GM12874 (cell line): ENCODE results near the gene ANKRD29.

Experiments used
- TF ChIP-seq, protein P1 (sequence below): IDR thresholded peaks from 2 replicates; pipeline ENCODE4 v1.5.1; 2011; ENCODE audit warnings: low read depth, mild to moderate bottlenecking, control low read depth, low read length, moderate library complexity; ENCODE audit not compliant: insufficient read depth

Gene ANKRD29

DNA sequence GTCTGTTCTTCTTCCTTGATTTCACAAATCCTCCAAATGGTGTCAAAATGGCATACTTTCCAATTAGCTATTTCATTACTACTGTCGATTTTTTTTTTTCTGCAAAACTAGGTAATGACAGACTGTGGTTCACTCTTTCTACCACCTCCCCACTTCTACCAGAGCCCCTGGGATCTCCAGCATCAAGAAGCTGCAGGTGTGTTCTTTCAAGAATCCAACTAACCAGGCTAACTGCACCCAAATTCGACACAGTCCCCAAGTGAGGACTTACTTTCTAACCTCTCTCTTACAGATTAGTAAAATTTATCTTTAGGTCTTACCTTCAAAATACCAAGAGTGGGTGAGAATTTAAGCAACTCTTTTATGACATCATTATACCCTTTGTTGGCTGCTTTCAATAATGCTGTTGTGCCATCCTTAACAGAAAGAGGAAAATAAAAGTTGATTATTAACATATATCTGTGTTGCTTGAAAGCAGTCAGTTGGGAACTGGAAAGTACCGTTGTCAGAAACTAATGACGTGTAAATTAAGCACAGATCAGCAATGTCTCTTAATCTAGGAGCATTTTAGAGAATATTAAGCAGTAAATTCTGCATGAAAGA is 45.2 kb downstream of the ANKRD29 start:
- TF ChIP-seq, protein P1, sequence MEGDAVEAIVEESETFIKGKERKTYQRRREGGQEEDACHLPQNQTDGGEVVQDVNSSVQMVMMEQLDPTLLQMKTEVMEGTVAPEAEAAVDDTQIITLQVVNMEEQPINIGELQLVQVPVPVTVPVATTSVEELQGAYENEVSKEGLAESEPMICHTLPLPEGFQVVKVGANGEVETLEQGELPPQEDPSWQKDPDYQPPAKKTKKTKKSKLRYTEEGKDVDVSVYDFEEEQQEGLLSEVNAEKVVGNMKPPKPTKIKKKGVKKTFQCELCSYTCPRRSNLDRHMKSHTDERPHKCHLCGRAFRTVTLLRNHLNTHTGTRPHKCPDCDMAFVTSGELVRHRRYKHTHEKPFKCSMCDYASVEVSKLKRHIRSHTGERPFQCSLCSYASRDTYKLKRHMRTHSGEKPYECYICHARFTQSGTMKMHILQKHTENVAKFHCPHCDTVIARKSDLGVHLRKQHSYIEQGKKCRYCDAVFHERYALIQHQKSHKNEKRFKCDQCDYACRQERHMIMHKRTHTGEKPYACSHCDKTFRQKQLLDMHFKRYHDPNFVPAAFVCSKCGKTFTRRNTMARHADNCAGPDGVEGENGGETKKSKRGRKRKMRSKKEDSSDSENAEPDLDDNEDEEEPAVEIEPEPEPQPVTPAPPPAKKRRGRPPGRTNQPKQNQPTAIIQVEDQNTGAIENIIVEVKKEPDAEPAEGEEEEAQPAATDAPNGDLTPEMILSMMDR = no peak

DNA sequence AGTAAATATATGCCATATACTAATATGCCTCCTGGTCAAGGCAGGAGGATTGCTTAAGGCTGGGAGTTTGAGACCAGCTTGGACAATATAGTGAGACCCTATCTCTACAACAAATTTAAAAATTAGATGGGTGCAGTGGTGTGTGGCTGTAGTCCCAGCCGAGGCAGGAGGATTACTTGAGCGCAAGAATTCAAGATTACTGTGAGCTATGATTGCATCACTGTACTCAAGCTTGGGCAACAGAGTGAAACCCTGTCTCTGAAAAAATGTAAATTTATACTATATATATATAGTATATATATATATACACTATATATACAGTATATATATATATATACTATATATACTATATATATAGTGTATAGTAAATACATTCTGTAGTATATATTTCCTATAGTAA is 46.5 kb downstream of the ANKRD29 start:
- TF ChIP-seq, protein P1 = no peak

DNA sequence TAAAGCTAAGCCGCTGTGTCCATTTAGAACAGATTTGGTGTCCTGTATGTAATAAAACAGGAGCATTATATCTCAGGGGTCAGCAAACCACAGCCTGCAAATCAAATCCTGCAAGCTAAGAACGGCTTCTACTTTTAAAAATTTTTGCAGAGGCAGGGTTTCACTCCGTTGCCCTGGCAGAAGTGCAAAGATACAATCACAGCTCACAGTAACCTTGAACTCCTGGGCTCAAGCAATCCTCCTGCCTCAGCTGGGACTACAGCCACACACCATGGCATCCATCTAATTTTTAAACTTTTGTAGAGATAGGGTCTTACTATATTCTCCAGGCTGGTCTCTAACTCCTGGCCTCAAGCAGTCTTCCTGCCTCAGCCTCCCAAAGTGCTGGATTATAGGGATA is 47.8 kb downstream of the ANKRD29 start:
- TF ChIP-seq, protein P1 = no peak

DNA sequence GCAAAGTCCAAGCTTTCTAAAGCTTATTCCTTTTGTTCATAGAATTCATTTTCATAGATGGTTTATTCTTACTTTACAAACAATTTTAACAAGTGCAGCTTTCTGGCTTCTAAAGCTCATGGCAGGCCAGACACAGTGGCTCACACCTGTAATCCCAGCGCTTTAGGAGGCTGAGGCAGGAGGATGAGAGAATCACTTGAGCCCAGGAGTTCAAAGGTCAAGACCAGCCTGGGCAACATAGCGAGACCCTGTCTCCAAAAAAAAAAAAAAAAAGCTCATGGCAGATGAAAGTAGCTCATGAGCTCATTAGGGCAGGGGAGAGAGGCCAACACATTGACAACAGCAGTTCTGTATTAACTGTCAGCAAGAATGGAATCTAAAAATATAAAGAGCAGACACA is 48.3 kb downstream of the ANKRD29 start:
- TF ChIP-seq, protein P1 = no peak

DNA sequence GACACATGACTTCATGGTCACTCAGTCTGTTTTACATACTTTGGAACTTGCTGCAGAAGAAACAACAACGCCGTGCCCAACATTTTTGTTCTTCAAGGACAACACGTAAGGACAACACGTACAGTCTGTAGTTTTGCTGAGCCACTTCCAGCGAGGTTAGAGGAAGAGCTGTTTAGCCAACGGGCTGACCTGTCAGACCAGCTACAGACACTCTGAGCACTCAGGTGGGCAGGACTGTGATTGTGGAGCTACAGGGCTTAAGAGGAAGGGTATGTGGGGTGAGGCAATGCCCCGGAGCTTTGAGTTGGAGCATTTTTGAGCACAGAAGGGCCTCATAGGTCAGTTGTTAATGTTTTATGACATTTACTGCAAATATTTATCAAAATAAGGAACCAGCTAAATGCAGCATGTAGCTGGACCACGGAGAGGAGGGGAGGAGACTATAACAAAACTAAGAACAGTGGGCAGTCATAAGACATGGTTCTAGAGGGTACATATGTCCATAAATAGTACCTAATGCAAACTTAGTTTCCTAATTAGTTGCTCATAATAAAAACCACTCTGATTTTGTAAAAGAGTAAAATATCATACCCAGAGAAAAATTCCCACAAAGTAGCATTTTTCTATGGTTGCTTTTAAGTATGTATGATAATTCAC is 50.1 kb downstream of the ANKRD29 start:
- TF ChIP-seq, protein P1 = no peak

DNA sequence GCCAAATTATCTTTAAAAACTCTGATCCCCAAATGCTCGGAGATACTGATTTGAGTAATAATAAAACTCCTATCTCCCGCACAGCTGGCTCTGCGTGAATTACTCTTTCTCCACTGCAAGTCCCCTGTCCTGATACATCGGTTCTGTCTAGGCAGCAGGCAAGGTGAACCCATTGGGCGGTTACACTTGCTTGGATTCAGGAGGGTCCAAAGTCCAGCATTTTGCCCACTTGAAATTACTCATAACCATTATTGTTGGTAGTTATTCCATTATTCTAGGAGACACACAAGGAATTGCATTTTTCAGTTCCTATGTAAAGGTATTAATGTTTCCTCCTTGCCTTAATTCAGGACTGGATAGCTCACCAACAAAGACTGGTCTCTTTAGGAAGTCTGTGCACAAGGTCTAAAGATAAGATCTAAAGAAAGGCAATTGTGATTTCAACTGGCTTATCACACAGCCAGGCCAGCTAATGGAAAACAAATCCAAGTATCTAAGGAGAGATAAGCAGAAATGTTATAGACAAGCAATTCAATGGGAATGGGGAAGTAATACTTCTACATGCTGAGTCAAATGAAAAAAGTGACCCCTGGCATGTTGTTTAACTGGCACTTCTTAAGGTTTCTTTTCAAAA is 53.2 kb downstream of the ANKRD29 start:
- TF ChIP-seq, protein P1 = no peak

DNA sequence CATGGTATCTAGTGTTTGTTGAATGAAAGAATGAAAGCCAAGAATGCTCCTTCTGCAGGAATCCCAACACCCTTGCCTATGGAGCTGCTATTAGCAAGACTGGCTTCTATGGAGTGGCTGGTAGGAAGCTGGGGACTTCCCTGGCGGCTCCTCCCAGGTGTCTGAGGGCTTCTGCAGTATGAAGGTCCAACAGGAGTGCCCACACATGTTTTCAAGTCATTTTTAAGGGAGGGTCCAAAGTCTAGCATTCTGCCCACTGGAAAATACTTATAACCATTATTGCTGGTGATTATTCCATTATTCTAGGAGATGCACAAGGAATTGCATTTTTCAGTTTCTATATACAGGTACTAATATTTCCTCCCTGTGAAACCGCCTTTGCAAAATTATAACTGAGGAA is 54.5 kb downstream of the ANKRD29 start:
- TF ChIP-seq, protein P1 = no peak
